ENCODE data around the gene ATF6B.
A peak's percentile ranks its signal among the peaks of the same experiment; 100 is the strongest.

Gene ATF6B

DNA sequence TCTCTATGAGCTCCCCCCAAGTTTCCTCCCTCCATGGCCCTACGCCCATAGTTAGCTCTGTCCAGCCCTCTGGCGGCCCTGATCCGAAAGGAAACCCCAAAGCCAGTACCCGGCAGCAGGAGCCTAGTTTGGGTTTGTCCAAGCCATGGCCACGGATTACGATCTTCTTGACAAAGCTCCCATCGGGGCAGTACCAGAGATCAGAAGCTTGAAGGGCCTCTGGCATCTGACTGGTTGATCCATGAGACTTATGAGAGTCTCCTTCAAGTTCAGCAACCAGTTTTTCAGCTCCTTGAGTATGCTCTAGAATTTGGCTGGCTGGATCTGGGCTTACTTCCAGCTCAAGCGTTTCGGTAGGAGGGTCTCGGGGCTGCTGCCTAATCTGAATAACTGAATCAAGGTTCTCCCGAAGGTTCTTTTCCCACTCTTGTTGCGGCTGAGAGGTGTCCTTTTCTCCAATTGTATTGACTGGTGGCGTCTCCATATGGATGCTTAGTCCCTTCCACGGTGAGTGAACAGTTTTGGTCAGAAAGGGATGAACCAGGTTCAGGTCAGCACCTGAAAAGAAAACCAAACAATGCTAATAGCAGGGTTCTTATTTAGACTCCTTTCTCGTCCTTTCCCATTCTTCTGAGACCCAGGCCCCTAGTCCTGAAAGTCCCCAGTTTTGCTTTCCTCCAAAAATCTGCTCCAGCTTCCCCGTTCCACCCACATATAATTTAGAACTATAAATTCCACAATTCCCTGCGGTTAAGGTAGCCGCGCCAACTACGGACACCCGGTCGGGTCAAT is 1.4 kb upstream of the ATF6B start:
- H3K4me3 ChIP-seq (ENCODE audit: low read depth, low read length): peak overlapping the region; percentile 88
- TF ChIP-seq, protein P1, sequence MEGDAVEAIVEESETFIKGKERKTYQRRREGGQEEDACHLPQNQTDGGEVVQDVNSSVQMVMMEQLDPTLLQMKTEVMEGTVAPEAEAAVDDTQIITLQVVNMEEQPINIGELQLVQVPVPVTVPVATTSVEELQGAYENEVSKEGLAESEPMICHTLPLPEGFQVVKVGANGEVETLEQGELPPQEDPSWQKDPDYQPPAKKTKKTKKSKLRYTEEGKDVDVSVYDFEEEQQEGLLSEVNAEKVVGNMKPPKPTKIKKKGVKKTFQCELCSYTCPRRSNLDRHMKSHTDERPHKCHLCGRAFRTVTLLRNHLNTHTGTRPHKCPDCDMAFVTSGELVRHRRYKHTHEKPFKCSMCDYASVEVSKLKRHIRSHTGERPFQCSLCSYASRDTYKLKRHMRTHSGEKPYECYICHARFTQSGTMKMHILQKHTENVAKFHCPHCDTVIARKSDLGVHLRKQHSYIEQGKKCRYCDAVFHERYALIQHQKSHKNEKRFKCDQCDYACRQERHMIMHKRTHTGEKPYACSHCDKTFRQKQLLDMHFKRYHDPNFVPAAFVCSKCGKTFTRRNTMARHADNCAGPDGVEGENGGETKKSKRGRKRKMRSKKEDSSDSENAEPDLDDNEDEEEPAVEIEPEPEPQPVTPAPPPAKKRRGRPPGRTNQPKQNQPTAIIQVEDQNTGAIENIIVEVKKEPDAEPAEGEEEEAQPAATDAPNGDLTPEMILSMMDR (IDR thresholded peaks at IDR 0.05; ENCODE audit: low read depth, low read length): no peak
- TF ChIP-seq, protein P2, sequence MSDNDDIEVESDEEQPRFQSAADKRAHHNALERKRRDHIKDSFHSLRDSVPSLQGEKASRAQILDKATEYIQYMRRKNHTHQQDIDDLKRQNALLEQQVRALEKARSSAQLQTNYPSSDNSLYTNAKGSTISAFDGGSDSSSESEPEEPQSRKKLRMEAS (IDR thresholded peaks at IDR 0.05; ENCODE audit: low read depth, low read length): no peak
- TF ChIP-seq POLR2A (IDR thresholded peaks at IDR 0.05; ENCODE audit: extremely low read depth, insufficient read length) (no peak), MYC (IDR thresholded peaks at IDR 0.05; ENCODE audit: low read depth, low read length) (no peak)
- DNase-seq (ENCODE audit: low read depth): no peak

DNA sequence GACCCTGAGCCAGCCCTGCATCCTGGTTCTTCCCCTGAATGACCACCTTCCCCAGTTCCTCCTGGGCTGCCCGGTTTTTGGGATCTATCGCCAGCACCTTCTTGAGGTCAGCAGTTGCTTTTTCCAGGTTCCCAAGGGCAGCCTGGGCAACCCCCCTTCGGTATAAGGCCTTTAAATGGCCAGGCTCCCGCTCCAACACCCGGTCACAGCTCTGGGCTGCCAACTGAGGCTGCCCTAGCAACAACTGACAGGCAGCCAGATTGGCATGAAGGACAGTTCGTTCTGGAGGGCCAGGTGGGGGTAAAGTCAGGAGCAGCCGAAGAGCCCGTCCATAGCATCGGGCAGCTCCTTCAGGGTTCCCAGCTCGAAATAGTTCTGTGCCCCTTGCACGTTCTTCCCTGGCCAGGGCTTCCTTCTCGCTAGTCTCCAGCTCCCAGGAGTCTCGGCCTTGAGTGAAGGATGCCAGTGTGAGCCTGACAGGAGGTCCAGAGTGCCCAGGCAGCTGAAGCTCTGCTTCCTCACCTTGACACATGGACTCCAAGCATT is 778 bp upstream of the ATF6B start:
- DNase-seq (ENCODE audit: low read depth): no peak
- TF ChIP-seq, protein P1 (IDR thresholded peaks at IDR 0.05; ENCODE audit: low read depth, low read length): no peak
- TF ChIP-seq POLR2A (IDR thresholded peaks at IDR 0.05; ENCODE audit: extremely low read depth, insufficient read length): no peak
- TF ChIP-seq MYC (IDR thresholded peaks at IDR 0.05; ENCODE audit: low read depth, low read length): no peak
- TF ChIP-seq, protein P2 (IDR thresholded peaks at IDR 0.05; ENCODE audit: low read depth, low read length): no peak
- H3K4me3 ChIP-seq (ENCODE audit: low read depth, low read length): peak overlapping the region; percentile 88

DNA sequence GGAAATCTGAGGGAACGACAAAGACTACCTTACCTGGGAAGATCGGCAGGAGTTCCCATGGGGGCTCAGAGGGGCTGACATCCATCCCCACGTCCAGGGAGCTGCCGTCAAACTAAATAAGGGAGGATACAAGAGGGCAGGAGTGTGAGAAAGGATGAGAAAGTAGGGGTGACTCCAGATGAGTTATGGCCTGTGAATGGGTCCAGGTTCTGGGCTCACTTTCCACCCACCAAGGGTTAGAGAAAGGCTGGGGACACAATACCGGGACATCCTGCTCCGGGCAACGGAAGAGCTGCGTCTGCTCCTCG is 683 bp downstream of the ATF6B start:
- DNase-seq (ENCODE audit: low read depth): no peak
- peak overlapping the region; percentile 99 for H3K4me3 ChIP-seq (ENCODE audit: low read depth, low read length)
- TF ChIP-seq, protein P1 (IDR thresholded peaks at IDR 0.05; ENCODE audit: low read depth, low read length): no peak
- TF ChIP-seq, protein P2 (IDR thresholded peaks at IDR 0.05; ENCODE audit: low read depth, low read length): no peak
- TF ChIP-seq POLR2A (IDR thresholded peaks at IDR 0.05; ENCODE audit: extremely low read depth, insufficient read length) (no peak), MYC (IDR thresholded peaks at IDR 0.05; ENCODE audit: low read depth, low read length) (no peak)

DNA sequence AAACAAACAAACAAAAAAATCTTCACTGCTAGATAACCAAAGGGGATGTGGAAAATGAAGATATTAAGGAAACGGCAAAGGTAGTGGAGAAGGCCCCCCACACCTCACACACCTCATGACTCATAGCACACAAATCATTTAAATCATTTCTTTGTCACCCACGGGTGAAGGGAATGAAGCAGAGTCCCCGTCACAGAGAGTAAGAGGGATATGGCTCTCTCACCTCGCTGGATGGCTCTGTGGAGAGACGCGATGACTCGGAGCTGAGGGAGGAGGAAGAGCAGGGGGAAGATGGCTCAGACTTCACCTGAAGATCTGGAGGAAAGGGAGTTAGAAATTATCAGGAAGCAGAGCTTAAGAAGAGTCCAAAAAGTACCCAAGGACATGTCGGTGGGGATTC is 1.2 kb downstream of the ATF6B start:
- peak overlapping the region; percentile 99 for H3K4me3 ChIP-seq (ENCODE audit: low read depth, low read length)
- TF ChIP-seq POLR2A (IDR thresholded peaks at IDR 0.05; ENCODE audit: extremely low read depth, insufficient read length) (no peak), MYC (IDR thresholded peaks at IDR 0.05; ENCODE audit: low read depth, low read length) (no peak)
- TF ChIP-seq, protein P2 (IDR thresholded peaks at IDR 0.05; ENCODE audit: low read depth, low read length): no peak
- TF ChIP-seq, protein P1 (IDR thresholded peaks at IDR 0.05; ENCODE audit: low read depth, low read length): no peak

DNA sequence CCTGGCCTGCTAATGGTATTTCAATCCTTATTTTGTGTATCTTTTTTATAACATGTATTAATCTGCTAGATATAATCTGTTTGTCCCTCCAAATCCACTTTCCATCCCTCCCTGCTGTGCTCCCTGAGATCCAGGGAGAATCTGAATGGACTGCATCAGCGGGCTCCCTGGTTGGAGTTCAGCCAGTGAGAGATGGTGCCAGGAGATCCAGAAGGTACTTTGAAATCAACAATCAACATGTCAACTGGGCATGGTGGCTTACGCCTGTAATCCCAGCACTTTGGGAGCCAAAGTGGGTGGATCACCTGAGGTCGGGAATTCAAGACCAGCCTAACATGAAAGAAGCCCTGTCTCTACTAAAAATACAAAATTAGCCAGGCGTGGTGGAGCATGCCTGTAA is 4.4 kb downstream of the ATF6B start:
- TF ChIP-seq MYC (IDR thresholded peaks at IDR 0.05; ENCODE audit: low read depth, low read length): no peak
- no peak overlapping the region for H3K4me3 ChIP-seq (ENCODE audit: low read depth, low read length)
- DNase-seq (ENCODE audit: low read depth): no peak

More for the DNA sequence above, 1.2 kb downstream of the ATF6B start:
- DNase-seq (ENCODE audit: low read depth): no peak

DNA sequence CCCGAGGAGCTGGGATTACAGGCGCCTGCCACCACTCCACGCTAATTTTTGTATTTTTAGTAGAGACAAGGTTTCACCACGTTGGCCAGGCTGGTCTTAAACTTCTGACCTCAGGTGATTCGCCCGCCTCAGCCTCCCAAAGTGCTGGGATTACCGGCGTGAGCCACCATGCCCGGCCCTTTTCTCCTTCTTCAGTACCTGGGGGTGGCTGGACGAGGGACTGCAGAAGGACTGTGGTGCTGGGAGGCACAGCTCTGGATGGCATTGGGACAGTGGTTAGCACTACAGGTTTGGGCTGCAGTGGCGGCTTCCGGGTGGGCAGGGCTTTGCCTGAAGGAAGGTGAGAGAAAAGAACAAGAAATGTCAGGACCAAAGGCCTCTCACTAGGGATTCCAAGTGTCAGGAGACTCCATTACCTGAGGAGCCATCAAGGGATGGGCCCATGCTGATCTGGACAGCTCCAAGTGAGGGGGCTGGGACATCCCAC is 7.4 kb downstream of the ATF6B start:
- H3K4me3 ChIP-seq (ENCODE audit: low read depth, low read length): no peak overlapping the region
- TF ChIP-seq, protein P1 (IDR thresholded peaks at IDR 0.05; ENCODE audit: low read depth, low read length): no peak
- no peak for TF ChIP-seq POLR2A (IDR thresholded peaks at IDR 0.05; ENCODE audit: extremely low read depth, insufficient read length)
- TF ChIP-seq, protein P2 (IDR thresholded peaks at IDR 0.05; ENCODE audit: low read depth, low read length): no peak
- TF ChIP-seq MYC (IDR thresholded peaks at IDR 0.05; ENCODE audit: low read depth, low read length): no peak
- no peak for DNase-seq (ENCODE audit: low read depth)
